Endothelial cell (in vitro differentiated cells): ENCODE data around the gene BBS2. TPM values are rescaled to one million over a fixed set of nuclear protein-coding genes. Genes with fewer than 3 reads are reported as not detected.
"Not testable (repeated sequence)": the region's sequence is repeated elsewhere in the genome, so short reads cannot be mapped to it uniquely, and the experiment has no call there.

Source experiments
- DNase-seq: peaks from one replicate; pipeline ENCODE4 v3.0.0; 2021; ENCODE audit warnings: low spot score
- H3K27ac Mint-ChIP-seq: one replicate; pipeline ENCODE4 v1.8.0; 2021; ENCODE audit warnings: mixed read lengths, inconsistent platforms; ENCODE audit not compliant: unreplicated experiment
- H3K27me3 Mint-ChIP-seq: one replicate; pipeline ENCODE4 v1.8.0; 2021; ENCODE audit warnings: mild to moderate bottlenecking, moderate library complexity, mixed read lengths, inconsistent platforms; ENCODE audit not compliant: unreplicated experiment
- H3K36me3 Mint-ChIP-seq: one replicate; pipeline ENCODE4 v1.8.0; 2021; ENCODE audit warnings: mild to moderate bottlenecking, low read depth, mixed read lengths, inconsistent platforms; ENCODE audit not compliant: unreplicated experiment
- H3K4me1 Mint-ChIP-seq: one replicate; pipeline ENCODE4 v1.8.0; 2021; ENCODE audit warnings: mild to moderate bottlenecking, mixed read lengths, inconsistent platforms; ENCODE audit not compliant: unreplicated experiment
- H3K4me3 Mint-ChIP-seq: one replicate; pipeline ENCODE4 v1.8.0; 2021; ENCODE audit warnings: mild to moderate bottlenecking, mixed read lengths, inconsistent platforms; ENCODE audit not compliant: unreplicated experiment
- H3K9me3 Mint-ChIP-seq: one replicate; pipeline ENCODE4 v1.8.0; 2021; ENCODE audit warnings: mixed read lengths, inconsistent platforms; ENCODE audit not compliant: unreplicated experiment
- CTCF ChIP-seq: fragments of 200-600 bp; sonication (generic); IDR thresholded peaks from one replicate; pipeline ENCODE4 v1.5.0; 2021; ENCODE audit warnings: antibody characterized with exemption; ENCODE audit not compliant: unreplicated experiment
- total RNA-seq: library from RNA; stranded (reverse); fragmentation: NEBNext Ultra II Directional; extraction: Animal tissue kit (Norgen Biotek cat#: 25700); gene quantifications from one replicate; pipeline ENCODE4 v1.2.1, GENCODE V29; 2021; ENCODE audit not compliant: unreplicated experiment

BBS2 gene
- total RNA-seq, 1 donor from 2014 or later = 37.5 TPM

GRCh38 chr16:56491657-56492261 lies 28.1 kb downstream of the BBS2 start:
- H3K27me3 Mint-ChIP-seq = no peaks in the 10 kb centered on the region
- H3K4me1 Mint-ChIP-seq = no peaks in the 10 kb centered on the region
- no peak for DNase-seq
- no peak overlapping the region for H3K27ac Mint-ChIP-seq
- no peaks in the 10 kb centered on the region for H3K9me3 Mint-ChIP-seq
- no peak for TF ChIP-seq CTCF
- peaks cover 5% of the 10 kb centered on the region for H3K36me3 Mint-ChIP-seq
- H3K4me3 Mint-ChIP-seq = no peak overlapping the region

GRCh38 chr16:56488868-56489267 lies 31.0 kb downstream of the BBS2 start:
- not testable (repeated sequence) for H3K9me3 Mint-ChIP-seq, H3K4me1 Mint-ChIP-seq, H3K36me3 Mint-ChIP-seq

GRCh38 chr16:56488035-56488434 lies 31.8 kb downstream of the BBS2 start:
- H3K4me3 Mint-ChIP-seq = no peak overlapping the region
- no peak for TF ChIP-seq CTCF
- no peaks in the 10 kb centered on the region for H3K4me1 Mint-ChIP-seq
- DNase-seq = no peak
- H3K9me3 Mint-ChIP-seq = no peaks in the 10 kb centered on the region
- no peaks in the 10 kb centered on the region for H3K27me3 Mint-ChIP-seq
- H3K36me3 Mint-ChIP-seq = peaks cover 9% of the 10 kb centered on the region
- no peak overlapping the region for H3K27ac Mint-ChIP-seq

More at GRCh38 chr16:56488868-56489267, 31.0 kb downstream of the BBS2 start:
- H3K27ac Mint-ChIP-seq, H3K4me3 Mint-ChIP-seq, H3K27me3 Mint-ChIP-seq, DNase-seq: not testable (repeated sequence)

GRCh38 chr16:56483394-56483793 lies 36.4 kb downstream of the BBS2 start:
- peaks cover 1% of the 10 kb centered on the region for H3K27me3 Mint-ChIP-seq
- H3K36me3 Mint-ChIP-seq = peaks cover 9% of the 10 kb centered on the region

GRCh38 chr16:56482683-56483236 lies 37.1 kb downstream of the BBS2 start:
- Mint-ChIP-seq H3K36me3 (peaks cover 9% of the 10 kb centered on the region), H3K4me1 (no peaks in the 10 kb centered on the region), H3K9me3 (no peaks in the 10 kb centered on the region), H3K27ac (no peak overlapping the region), H3K27me3 (peaks cover 1% of the 10 kb centered on the region), H3K4me3 (no peak overlapping the region)
- no peak for DNase-seq
- TF ChIP-seq CTCF = no peak

More at GRCh38 chr16:56483394-56483793, 36.4 kb downstream of the BBS2 start:
- no peaks in the 10 kb centered on the region for H3K9me3 Mint-ChIP-seq
- no peak overlapping the region for H3K4me3 Mint-ChIP-seq
- no peak for DNase-seq
- no peak overlapping the region for H3K27ac Mint-ChIP-seq
- no peak for TF ChIP-seq CTCF
- no peaks in the 10 kb centered on the region for H3K4me1 Mint-ChIP-seq
